ENCODE results near the gene ITSN2.
"Not testable (repeated sequence)": the region's sequence is repeated elsewhere in the genome, so short reads cannot be mapped to it uniquely, and the experiment has no call there.

GRCh38 chr2:24197213-24197612 lies 163.1 kb downstream of the ITSN2 start:
- TF ChIP-seq POLR2AphosphoS5 (IDR thresholded peaks at IDR 0.05; ENCODE audit: low read depth, low read length); TAF1 (IDR thresholded peaks at IDR 0.05; ENCODE audit: borderline replicate concordance, low read depth, low read length); POLR2A (IDR thresholded peaks at IDR 0.05; ENCODE audit: low read depth, low read length): not testable (repeated sequence)

Measured in GM12892 (cell line).